HepG2 (cell line): ENCODE measurements around the gene DDAH2. TPM values are rescaled to one million over a fixed set of nuclear protein-coding genes. Genes with fewer than 3 reads are reported as not detected.
A peak's percentile ranks its signal among the peaks of the same experiment; 100 is the strongest.

Experiments
- ATAC-seq: fragments of 200-7000 bp; cut with Tn5 transposase; 3 replicates; pipeline ENCODE4 v1.9.1; 2020; ENCODE audit warnings: mild to moderate bottlenecking, moderate library complexity
- BruUV-seq: library from RNA; stranded (reverse); fragments of 400-500 nt; replicated peaks from 2 replicates; lab custom pipeline; 2021; lab: Mats Ljungman, UMichigan
- CTCF ChIA-PET: fragments of 300-600 bp; formaldehyde crosslinking; extraction: SDS; loops from one replicate; lab custom pipeline; 2021; ENCODE audit warnings: low total read pairs, inconsistent platforms, low intra/inter-chr PET ratio; lab: Yijun Ruan, JAX
- POLR2A ChIA-PET: fragments of 350-600 bp; sonication (Branson Sonifier 250); formaldehyde crosslinking; loops from one replicate; lab custom pipeline; 2020; ENCODE audit warnings: antibody characterized with exemption, inconsistent platforms; lab: Yijun Ruan, JAX
- DNase-seq: peaks from one replicate; pipeline ENCODE4 v3.0.0-alpha.2; 2015; ENCODE audit warnings: low spot score
- FAIRE-seq: peaks from 3 replicates; lab custom pipeline; 2011; peaks lifted over from hg19 to GRCh38; lab: Jason Lieb, UNC
- H2AFZ ChIP-seq: one replicate; pipeline ENCODE4 v1.6.1; 2011; ENCODE audit warnings: low read length, inconsistent platforms
- H3K27ac ChIP-seq: fragments of 300-600 bp; 3 replicates; pipeline ENCODE4 v1.8.0; 2011; ENCODE audit warnings: mixed run types, mild to moderate bottlenecking, mixed read lengths, low read length, inconsistent platforms; ENCODE audit not compliant: insufficient read depth; ENCODE audit errors: extremely low read length
- H3K27me3 ChIP-seq, 2 experiments: fragments of 200-600 bp in 1 of 2; 2 replicates in 1 of 2; 3 replicates in 1 of 2; pipeline versions ENCODE4 v1.6.0 to v1.8.0; 2011; ENCODE audit warnings: low read length in 2 of 2, mild to moderate bottlenecking in 2 of 2, moderate library complexity in 2 of 2, inconsistent platforms in 1 of 2; ENCODE audit not compliant: insufficient read depth in 2 of 2, control insufficient read depth in 1 of 2
- H3K36me3 ChIP-seq, 2 experiments: fragments of 200-600 bp in 1 of 2; replicated peaks in 1 of 2; 2 replicates in 1 of 2; 3 replicates in 1 of 2; pipeline versions ENCODE4 v1.5.1 to v1.8.0; 2011; ENCODE audit warnings: low read length in 2 of 2, inconsistent platforms in 1 of 2; ENCODE audit not compliant: insufficient read depth in 2 of 2, control insufficient read depth in 1 of 2
- H3K4me1 ChIP-seq: 2 replicates; pipeline ENCODE4 v1.5.1; 2012; ENCODE audit warnings: low read length, inconsistent platforms; ENCODE audit not compliant: insufficient read depth
- H3K4me2 ChIP-seq: 2 replicates; pipeline ENCODE4 v1.6.0; 2011; ENCODE audit warnings: low read depth, low read length, inconsistent platforms
- H3K4me3 ChIP-seq, 3 experiments: fragments of 200-600 bp in 1 of 3; sonication (generic), shearing (Covaris generic) in 1 of 3; replicated peaks in 1 of 3; 2 replicates each; pipeline ENCODE4 v1.5.1; 2011 to 2016; ENCODE audit warnings: low read length in 3 of 3, inconsistent platforms in 2 of 3, low read depth in 2 of 3, mild to moderate bottlenecking in 2 of 3, control low read depth in 1 of 3, mixed read lengths in 1 of 3; ENCODE audit not compliant: insufficient read depth in 1 of 3
- H3K79me2 ChIP-seq: one replicate; pipeline ENCODE4 v1.6.1; 2011; ENCODE audit warnings: low read length, inconsistent platforms; ENCODE audit not compliant: insufficient read depth
- H3K9ac ChIP-seq: 2 replicates; pipeline ENCODE4 v1.6.0; 2011; ENCODE audit warnings: mild to moderate bottlenecking, low read depth, low read length, inconsistent platforms; ENCODE audit not compliant: insufficient read depth
- H3K9me3 ChIP-seq: 2 replicates; pipeline ENCODE4 v1.5.1; 2012; ENCODE audit warnings: mild to moderate bottlenecking, low read length
- H4K20me1 ChIP-seq: 2 replicates; pipeline ENCODE4 v1.6.0; 2011; ENCODE audit warnings: inconsistent platforms, mild to moderate bottlenecking, low read length, moderate library complexity; ENCODE audit not compliant: insufficient read depth
- CTCF ChIP-seq: sonication (generic); formaldehyde crosslinking; IDR thresholded peaks from 2 replicates; pipeline ENCODE4 v1.5.0; 2020; ENCODE audit warnings: mild to moderate bottlenecking, missing genetic modification reagents, moderate library complexity
- HBP1 ChIP-seq: IDR thresholded peaks from 2 replicates; pipeline ENCODE4 v1.6.1; 2016; ENCODE audit warnings: low read depth, control low read depth
- POGK ChIP-seq: sonication (generic); formaldehyde crosslinking; conservative IDR thresholded peaks from 2 replicates; pipeline ENCODE4 v1.8.0; 2022; ENCODE audit warnings: mild to moderate bottlenecking, moderate library complexity, missing genetic modification reagents
- RAD21 ChIP-seq: fragments of 450-650 bp; formaldehyde crosslinking; IDR thresholded peaks from 2 replicates; pipeline ENCODE4 v1.5.0; 2020; ENCODE audit warnings: mild to moderate bottlenecking
- THAP7 ChIP-seq: sonication (generic); formaldehyde crosslinking; IDR thresholded peaks from 2 replicates; pipeline ENCODE4 v1.8.1; 2023; ENCODE audit warnings: mild to moderate bottlenecking, missing genetic modification reagents
- ZEB1 ChIP-seq: IDR thresholded peaks from 2 replicates; pipeline ENCODE4 v1.6.1; 2012; ENCODE audit warnings: mild to moderate bottlenecking, low read depth, inconsistent platforms; ENCODE audit not compliant: insufficient replicate concordance
- ZNF296 ChIP-seq: sonication (generic); formaldehyde crosslinking; conservative IDR thresholded peaks from 2 replicates; pipeline ENCODE4 v1.5.0; 2020; ENCODE audit warnings: mild to moderate bottlenecking, missing genetic modification reagents
- ZNF687 ChIP-seq: sonication (generic); formaldehyde crosslinking; IDR thresholded peaks from 2 replicates; pipeline ENCODE4 v1.5.1; 2020; ENCODE audit warnings: mild to moderate bottlenecking, missing genetic modification reagents, moderate library complexity
- WGBS: methylation state at CpG from one replicate; pipeline ENCODE4 v1.1.6; 2017; ENCODE audit warnings: low lambda C conversion rate; 5-methylcytosine and 5-hydroxymethylcytosine counted together
- in situ Hi-C: cut with HindIII; loops from 2 replicates; pipeline ENCODE4 v1.10.0; 2017; ENCODE audit warnings: low pct_unique_long_range_greater_than_20kb; ENCODE audit not compliant: extremely low pct_ligation_motif_present
- intact Hi-C: fragments of 100-400 bp; cut with micrococcal nuclease; formaldehyde crosslinking; loops from one replicate; pipeline ENCODE4 v1.10.0; 2022; ENCODE audit not compliant: unreplicated experiment
- polyA plus RNA-seq, 8 experiments: library from polyadenylated mRNA; depleted of rRNA in 3 of 8; stranded (reverse) in 7 of 8; unstranded in 1 of 8; fragments of >200 nt; fragmentation: Illumina TruSeq in 4 of 8; extraction: Trizol in 4 of 8; gene quantifications; 2 replicates each; pipeline versions ENCODE4 v1.2.1 to v1.2.3, GENCODE V29; 2011 to 2016; ENCODE audit warnings: low read depth in 4 of 8, missing spikeins in 1 of 8, mixed read lengths in 1 of 8; ENCODE audit not compliant: insufficient read depth in 1 of 8
- total RNA-seq, 5 experiments: library from RNA; depleted of rRNA; stranded (reverse); fragments of >200 nt; fragmentation: Illumina TruSeq; extraction: Trizol; gene quantifications; 2 replicates each; pipeline ENCODE4 v1.2.3, GENCODE V29; 2016; ENCODE audit warnings: low read depth in 1 of 5

The DDAH2 gene
- total and polyA plus RNA-seq, 2 of the 13 experiments (the other 11 are each of a cell fraction or from before 2014, with no cell fraction given) = 16.4 to 21.1 TPM

- TF ChIP-seq HBP1 (CRISPR knock-in tag) = no peak
Measured at GRCh38 chr6:31690231-31691077, 38.6 kb downstream of the DDAH2 start (continued).

- Histone ChIP-seq H3K79me2 (no peaks in the 10 kb centered on the region), H2AFZ (no peak overlapping the region), H3K9me3 (no peaks in the 10 kb centered on the region), H3K4me1 (peaks cover 12% of the 10 kb centered on the region; the same call in 1 of the 2 replicates), H3K36me3 (peaks cover 54 to 64% of the 10 kb centered on the region in 2 experiments), H3K4me3 (no peak overlapping the region), H3K27me3 (no peaks in the 10 kb centered on the region), H3K4me2 (no peak overlapping the region), H4K20me1 (no peaks in the 10 kb centered on the region), H3K27ac (no peak overlapping the region), H3K9ac (no peak overlapping the region)
- in situ Hi-C loops (no loop called here), intact Hi-C loops (no loop called here)
- DNase-seq (no peak), ATAC-seq (peak; percentile 69), FAIRE-seq (no peak)
- BruUV-seq = no TSS peak
- CTCF ChIA-PET = interaction anchor here (0.8 to 1.2 kb wide), 2 partner anchors 9 to 84 kb away, joined by 3 to 5 read pairs; partner anchors contain the start of gene LY6G5C
- 89% methylated on average over 10 of the region's 11 CpGs for WGBS
- POLR2A ChIA-PET = interaction anchor here (0.5 kb wide), 1 partner anchor 68 kb away, joined by 3 read pairs; no protein-coding TSS in a partner anchor
- TF ChIP-seq POGK (CRISPR knock-in tag) = no peak
- TF ChIP-seq ZNF687 (CRISPR knock-in tag) = 0 out of 2 replicates have a peak, but pooled peaks have one; percentile 12
- no peak for TF ChIP-seq THAP7 (CRISPR knock-in tag)
- TF ChIP-seq ZNF296 = no peak
- no peak for TF ChIP-seq ZEB1
- peak; percentile 41; the same call in 1 of the 2 replicates for TF ChIP-seq RAD21 (CRISPR knock-in tag)
- TF ChIP-seq CTCF (CRISPR knock-in tag) = peak; percentile 69
Measured at GRCh38 chr6:31689249-31690110, 39.6 kb downstream of the DDAH2 start.
